Activated T-helper 2 cell treated with anti-CD3 and anti-CD28 coated beads, Interferon-gamma antibody, Interleukin-2, Interleukin-4, amounts not matched to agents 10 μg/mL and 5 μg/mL and 100 μg/mL, durations not matched to agents 14 hours and 24 hours and 36 hours (primary cell): ENCODE results near the gene LAMA5. TPM values are rescaled to one million over a fixed set of nuclear protein-coding genes. Genes with fewer than 3 reads are reported as not detected.

Source experiments
- DNase-seq: peaks from one replicate; pipeline ENCODE4 v3.0.0; 2021; ENCODE audit warnings: low spot score
- H3K27ac Mint-ChIP-seq: one replicate; pipeline ENCODE4 v1.8.0; 2021; ENCODE audit warnings: mixed read lengths
- H3K27me3 Mint-ChIP-seq: one replicate; pipeline ENCODE4 v1.8.0; 2021; ENCODE audit warnings: low read depth, mixed read lengths
- H3K36me3 Mint-ChIP-seq: one replicate; pipeline ENCODE4 v1.8.0; 2021; ENCODE audit warnings: low read depth, mixed read lengths
- H3K4me1 Mint-ChIP-seq: one replicate; pipeline ENCODE4 v1.8.0; 2021; ENCODE audit warnings: low read depth, mixed read lengths
- H3K4me3 Mint-ChIP-seq: one replicate; pipeline ENCODE4 v1.8.0; 2021; ENCODE audit warnings: low read depth, mild to moderate bottlenecking, moderate library complexity, mixed read lengths
- H3K9me3 Mint-ChIP-seq: one replicate; pipeline ENCODE4 v1.8.0; 2021; ENCODE audit warnings: mixed read lengths
- intact Hi-C: fragments of 100-400 bp; cut with micrococcal nuclease; formaldehyde crosslinking; loops from one replicate; pipeline ENCODE4 v1.15.1; 2023
- total RNA-seq: library from RNA; stranded (reverse); gene quantifications from 2 replicates; pipeline ENCODE4 v1.2.3, GENCODE V29; 2022

The LAMA5 gene
- total RNA-seq, 1 donor from 2014 or later = 3.9 TPM

GRCh38 chr20:62314339-62314638 is 52.8 kb downstream of the LAMA5 start:
- no peaks in the 10 kb centered on the region for H3K36me3 Mint-ChIP-seq
- no peak overlapping the region for H3K27ac Mint-ChIP-seq
- no peaks in the 10 kb centered on the region for H3K9me3 Mint-ChIP-seq
- no peak for DNase-seq
- intact Hi-C loops = no loop called here
- H3K27me3 Mint-ChIP-seq = no peaks in the 10 kb centered on the region
- no peaks in the 10 kb centered on the region for H3K4me1 Mint-ChIP-seq
- no peak overlapping the region for H3K4me3 Mint-ChIP-seq

- Mint-ChIP-seq H3K4me1 (no peaks in the 10 kb centered on the region), H3K4me3 (no peak overlapping the region), H3K27me3 (no peaks in the 10 kb centered on the region), H3K36me3 (peaks cover 3% of the 10 kb centered on the region), H3K9me3 (no peaks in the 10 kb centered on the region), H3K27ac (no peak overlapping the region)
- intact Hi-C loops = no loop called here
- DNase-seq = no peak
Measured at GRCh38 chr20:62313460-62314338, 53.4 kb downstream of the LAMA5 start.

DNA sequence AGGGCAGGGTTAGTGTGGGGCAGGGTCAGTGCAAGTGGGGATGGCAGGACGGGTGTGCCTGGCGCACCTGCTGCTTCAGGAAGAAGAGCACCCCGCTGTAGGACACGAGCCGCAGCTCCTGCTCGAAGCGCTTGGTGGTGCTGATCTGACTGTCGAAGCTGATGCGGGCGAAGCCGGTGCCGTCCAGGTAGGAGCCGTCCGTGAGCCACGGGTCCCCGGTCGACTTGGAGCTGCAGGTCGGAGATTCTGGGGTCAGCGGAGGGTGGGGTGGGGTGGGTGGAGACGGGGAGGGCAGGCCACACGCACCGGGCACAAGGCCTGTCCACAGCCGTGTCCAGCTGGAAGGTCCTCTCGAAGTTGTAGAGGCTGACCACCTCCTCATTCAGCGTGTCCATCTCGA is 54.1 kb downstream of the LAMA5 start:
- H3K27me3 Mint-ChIP-seq = no peaks in the 10 kb centered on the region
- intact Hi-C loops = no loop called here
- peaks cover 4% of the 10 kb centered on the region for H3K36me3 Mint-ChIP-seq
- no peaks in the 10 kb centered on the region for H3K9me3 Mint-ChIP-seq
- no peaks in the 10 kb centered on the region for H3K4me1 Mint-ChIP-seq
- no peak overlapping the region for H3K27ac Mint-ChIP-seq
- DNase-seq = no peak
- H3K4me3 Mint-ChIP-seq = no peak overlapping the region

- peaks cover 7% of the 10 kb centered on the region for H3K36me3 Mint-ChIP-seq
- H3K9me3 Mint-ChIP-seq = no peaks in the 10 kb centered on the region
- no peak overlapping the region for H3K4me3 Mint-ChIP-seq
- H3K27ac Mint-ChIP-seq = no peak overlapping the region
- no peaks in the 10 kb centered on the region for H3K27me3 Mint-ChIP-seq
- intact Hi-C loops = no loop called here
- no peak for DNase-seq
- H3K4me1 Mint-ChIP-seq = no peaks in the 10 kb centered on the region
Measured at GRCh38 chr20:62312662-62312977, 54.5 kb downstream of the LAMA5 start.

- Mint-ChIP-seq H3K4me3 (no peak overlapping the region), H3K36me3 (peaks cover 7% of the 10 kb centered on the region), H3K27me3 (no peaks in the 10 kb centered on the region), H3K4me1 (no peaks in the 10 kb centered on the region), H3K27ac (no peak overlapping the region), H3K9me3 (no peaks in the 10 kb centered on the region)
- no peak for DNase-seq
- intact Hi-C loops = no loop called here
Measured at GRCh38 chr20:62311832-62312661, 55.1 kb downstream of the LAMA5 start.

DNA sequence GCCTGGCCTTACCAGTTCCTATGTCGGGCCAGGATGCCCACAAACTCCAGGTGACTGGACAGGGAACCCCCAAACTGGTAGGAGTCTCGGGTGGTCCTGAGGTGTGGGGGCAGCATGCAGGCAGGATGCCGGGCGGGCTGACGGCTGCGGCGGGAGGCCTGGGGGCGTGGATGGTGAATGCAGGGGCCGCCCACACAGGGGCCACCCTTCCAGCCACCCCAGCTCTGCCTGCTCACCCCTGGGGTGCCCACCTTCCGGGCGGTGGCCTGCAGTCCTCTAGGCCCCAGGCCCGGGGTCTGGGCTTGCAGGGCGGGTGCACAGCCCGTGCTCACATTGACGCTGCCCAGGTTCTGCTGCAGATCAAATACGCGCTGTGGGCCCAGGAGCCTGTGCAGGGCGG is 56.0 kb downstream of the LAMA5 start:
- Mint-ChIP-seq H3K36me3 (peaks cover 9% of the 10 kb centered on the region), H3K4me3 (no peak overlapping the region), H3K27ac (no peak overlapping the region)

GRCh38 chr20:62310757-62311121 is 56.4 kb downstream of the LAMA5 start:
- intact Hi-C loops = no loop called here
- H3K4me3 Mint-ChIP-seq = no peak overlapping the region
- no peaks in the 10 kb centered on the region for H3K9me3 Mint-ChIP-seq
- no peaks in the 10 kb centered on the region for H3K4me1 Mint-ChIP-seq
- H3K27ac Mint-ChIP-seq = no peak overlapping the region
- no peaks in the 10 kb centered on the region for H3K27me3 Mint-ChIP-seq
- DNase-seq = no peak
- H3K36me3 Mint-ChIP-seq = peaks cover 11% of the 10 kb centered on the region

More for the DNA sequence above, 56.0 kb downstream of the LAMA5 start:
- H3K4me1 Mint-ChIP-seq = no peaks in the 10 kb centered on the region
- no peaks in the 10 kb centered on the region for H3K9me3 Mint-ChIP-seq
- H3K27me3 Mint-ChIP-seq = no peaks in the 10 kb centered on the region
- no peak for DNase-seq
- intact Hi-C loops = no loop called here

DNA sequence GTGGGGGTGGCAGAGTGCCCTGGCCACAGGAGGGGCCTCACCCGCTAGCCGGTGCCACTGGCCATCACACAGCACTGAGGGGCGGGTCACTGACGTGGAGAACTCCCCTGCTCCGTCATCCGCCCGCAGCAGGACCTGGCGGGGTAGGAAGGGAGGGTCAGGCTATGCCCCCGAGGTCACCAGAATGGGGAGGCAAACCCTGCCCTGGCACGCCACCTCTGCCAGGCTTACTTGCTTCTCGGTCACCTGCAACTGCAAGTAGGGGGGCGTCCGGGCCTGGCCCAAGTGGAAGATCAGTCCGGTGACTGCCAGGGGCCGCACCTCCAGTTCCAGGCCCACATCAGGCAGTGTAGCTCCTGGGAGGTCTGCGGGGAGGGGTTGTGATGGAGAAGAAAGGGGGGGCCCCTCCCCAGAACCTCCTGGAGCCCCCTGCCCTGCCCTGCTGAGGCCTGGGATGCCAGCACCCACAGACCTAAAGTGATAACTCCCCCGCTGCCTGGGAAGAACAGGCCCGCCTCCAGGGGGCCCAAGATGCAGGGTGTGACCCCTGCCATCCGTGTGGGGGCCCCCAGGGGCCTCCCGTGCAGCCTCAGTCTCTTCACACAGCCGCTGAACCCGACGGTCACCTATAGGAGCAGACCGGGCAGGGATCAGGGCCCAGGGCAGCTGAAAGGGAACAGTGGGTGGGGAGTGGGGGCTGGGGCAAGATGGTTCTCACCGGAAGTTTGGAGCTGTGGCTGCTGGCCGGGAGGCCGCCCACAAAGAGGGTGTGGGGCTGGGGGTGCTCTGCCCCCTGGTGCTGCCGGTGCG is 57.0 kb downstream of the LAMA5 start:
- Mint-ChIP-seq H3K36me3 (peaks cover 17% of the 10 kb centered on the region), H3K4me1 (peaks cover 3% of the 10 kb centered on the region), H3K4me3 (no peak overlapping the region), H3K27ac (no peak overlapping the region), H3K27me3 (no peaks in the 10 kb centered on the region), H3K9me3 (no peaks in the 10 kb centered on the region)
- no peak for DNase-seq
- intact Hi-C loops = no loop called here

DNA sequence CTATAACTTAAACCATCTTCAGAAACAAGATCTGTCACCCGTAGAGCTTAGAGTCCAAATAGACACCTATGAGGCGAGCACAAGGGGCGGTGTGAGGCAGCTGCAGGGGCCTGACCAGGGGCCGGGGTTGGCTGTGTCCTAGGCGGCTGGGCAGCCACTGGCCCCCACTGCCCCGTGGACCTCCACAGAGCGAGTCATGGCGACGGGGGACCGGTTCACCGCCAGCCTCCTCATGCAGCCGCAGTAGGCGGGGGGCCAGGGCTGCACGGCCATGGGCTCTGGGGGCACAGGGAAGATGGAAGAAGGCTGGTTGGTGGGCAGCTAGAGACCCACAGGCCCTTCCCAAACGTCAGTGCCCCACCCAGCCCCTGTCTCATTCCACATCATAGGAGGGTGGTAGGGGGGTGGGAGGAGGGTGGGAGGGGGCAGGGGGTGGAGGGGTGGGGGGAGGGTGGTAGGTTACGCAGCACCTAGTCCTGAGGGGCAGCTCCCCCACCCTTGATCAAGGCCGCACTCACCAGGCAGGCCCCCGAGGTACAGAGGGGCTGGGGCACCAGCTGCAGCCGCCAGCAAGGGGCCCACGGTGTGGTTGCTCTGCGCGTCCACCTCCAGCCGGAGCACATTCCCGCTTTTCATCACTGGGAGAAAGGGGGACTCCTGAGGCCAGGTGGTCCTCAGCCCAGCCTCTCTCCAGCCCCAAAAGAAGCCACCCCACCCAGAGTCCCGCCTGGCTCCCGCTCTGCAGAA is 57.7 kb downstream of the LAMA5 start:
- H3K36me3 Mint-ChIP-seq = peaks cover 25% of the 10 kb centered on the region
- H3K27ac Mint-ChIP-seq = no peak overlapping the region
- intact Hi-C loops = no loop called here
- H3K4me1 Mint-ChIP-seq = peaks cover 4% of the 10 kb centered on the region
- H3K4me3 Mint-ChIP-seq = no peak overlapping the region
- no peaks in the 10 kb centered on the region for H3K27me3 Mint-ChIP-seq
- no peak for DNase-seq
- H3K9me3 Mint-ChIP-seq = no peaks in the 10 kb centered on the region

- H3K9me3 Mint-ChIP-seq = no peaks in the 10 kb centered on the region
- no peak overlapping the region for H3K27ac Mint-ChIP-seq
- DNase-seq = no peak
- H3K4me3 Mint-ChIP-seq = no peak overlapping the region
- peaks cover 35% of the 10 kb centered on the region for H3K36me3 Mint-ChIP-seq
- intact Hi-C loops = no loop called here
- H3K4me1 Mint-ChIP-seq = peaks cover 10% of the 10 kb centered on the region
- no peaks in the 10 kb centered on the region for H3K27me3 Mint-ChIP-seq
Measured at GRCh38 chr20:62308102-62308822, 58.9 kb downstream of the LAMA5 start.

DNA sequence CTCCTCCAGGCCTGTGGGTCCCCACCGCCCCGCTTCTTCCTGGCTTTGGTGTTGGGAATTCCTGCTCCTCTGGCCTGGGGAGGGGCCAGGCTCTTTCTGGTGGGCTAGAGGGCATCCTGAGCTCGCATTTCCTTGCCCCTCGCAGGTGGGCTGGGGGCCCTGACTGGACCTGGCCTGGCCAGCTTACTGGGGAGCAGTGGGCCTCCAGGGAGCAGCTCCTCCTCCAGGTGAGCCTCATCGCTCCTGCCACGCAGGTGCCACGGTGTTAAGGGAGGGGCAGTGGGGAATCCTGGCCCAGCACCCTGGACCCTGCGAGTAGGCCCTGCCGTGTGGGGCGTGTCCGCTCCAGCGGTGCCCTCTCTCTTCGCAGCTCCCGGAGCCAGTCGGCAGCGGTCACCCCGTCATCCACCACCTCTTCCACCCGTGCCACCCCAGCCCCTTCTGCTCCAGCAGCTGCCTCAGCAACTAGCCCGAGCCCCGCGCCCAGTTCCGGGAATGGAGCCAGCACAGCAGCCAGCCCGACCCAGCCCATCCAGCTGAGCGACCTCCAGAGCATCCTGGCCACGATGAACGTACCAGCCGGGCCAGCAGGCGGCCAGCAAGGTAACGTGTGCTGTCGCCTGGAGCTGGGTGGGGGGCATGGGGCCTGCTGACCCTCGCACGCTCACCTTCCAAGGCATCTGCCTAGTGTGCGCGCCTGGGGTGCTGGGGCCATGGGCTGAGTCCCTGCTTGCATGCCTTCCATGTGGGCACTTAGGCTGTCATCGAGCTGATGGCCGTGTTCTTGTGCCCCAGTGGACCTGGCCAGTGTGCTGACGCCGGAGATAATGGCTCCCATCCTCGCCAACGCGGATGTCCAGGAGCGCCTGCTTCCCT is 59.6 kb downstream of the LAMA5 start:
- intact Hi-C loops = no loop called here
- Mint-ChIP-seq H3K4me1 (peaks cover 10% of the 10 kb centered on the region), H3K4me3 (no peak overlapping the region)

More for the DNA sequence above, 59.6 kb downstream of the LAMA5 start:
- Mint-ChIP-seq H3K9me3 (no peaks in the 10 kb centered on the region), H3K27me3 (no peaks in the 10 kb centered on the region), H3K36me3 (peaks cover 35% of the 10 kb centered on the region), H3K27ac (no peak overlapping the region)
- no peak for DNase-seq
